Heart left ventricle (tissue), 13 donors: ENCODE results near the gene ACSM2B.

Experiments
- POLR2A ChIP-seq, 2 donors: fragments of 450-650 bp; IDR thresholded peaks; one replicate each; pipeline ENCODE4 v1.6.1; 2017; ENCODE audit warnings: antibody characterized with exemption in 2 of 2, mild to moderate bottlenecking in 2 of 2, moderate library complexity in 2 of 2
- TF ChIP-seq, protein P1 (sequence below), 12 donors: fragments of 200-600 bp; sonication (generic) in 4 of 12; IDR thresholded peaks; one replicate each; pipeline versions ENCODE4 v1.5.0 to v1.8.0; 2018 to 2022; ENCODE audit warnings: antibody characterized with exemption in 12 of 12, mild to moderate bottlenecking in 5 of 12
- donor health status: ischemic (EF 13 %, LVEDD 7.1; RV severe dilation, severe dysfunction).
- donor health status: DM: no; HTN: yes; CAD: no.
- donor health status: DM: no; HTN: no; CAD: no.
- donor health status: ischemic (EF 25% LVEDD 6.9; RV normal size, moderate dysfunction).
- donor health status: ischemic (EF 25% LVEDD 5.7; RV mildly dilated, moderate dysfunction).
- donor health status: ischemic (EF 35%, LVEDD 5.7; RV mildly dilated, moderate dysfunction).
- donor health status: nonischemic (EF 11% LVEDD 7.7; RV severe dilation, severe dysfunction).
- donor health status: DM: yes; HTN: yes; CAD: no.
- donor health status: PGD.
- donor health status: ischemic (EF 29% LVEDD 5.4; RV normal size, mild dysfunction).
- donor health status: nonischemic (EF 23%, LVEDD 6.1; RV moderate dilation, normal function).

- TF ChIP-seq, protein P1, sequence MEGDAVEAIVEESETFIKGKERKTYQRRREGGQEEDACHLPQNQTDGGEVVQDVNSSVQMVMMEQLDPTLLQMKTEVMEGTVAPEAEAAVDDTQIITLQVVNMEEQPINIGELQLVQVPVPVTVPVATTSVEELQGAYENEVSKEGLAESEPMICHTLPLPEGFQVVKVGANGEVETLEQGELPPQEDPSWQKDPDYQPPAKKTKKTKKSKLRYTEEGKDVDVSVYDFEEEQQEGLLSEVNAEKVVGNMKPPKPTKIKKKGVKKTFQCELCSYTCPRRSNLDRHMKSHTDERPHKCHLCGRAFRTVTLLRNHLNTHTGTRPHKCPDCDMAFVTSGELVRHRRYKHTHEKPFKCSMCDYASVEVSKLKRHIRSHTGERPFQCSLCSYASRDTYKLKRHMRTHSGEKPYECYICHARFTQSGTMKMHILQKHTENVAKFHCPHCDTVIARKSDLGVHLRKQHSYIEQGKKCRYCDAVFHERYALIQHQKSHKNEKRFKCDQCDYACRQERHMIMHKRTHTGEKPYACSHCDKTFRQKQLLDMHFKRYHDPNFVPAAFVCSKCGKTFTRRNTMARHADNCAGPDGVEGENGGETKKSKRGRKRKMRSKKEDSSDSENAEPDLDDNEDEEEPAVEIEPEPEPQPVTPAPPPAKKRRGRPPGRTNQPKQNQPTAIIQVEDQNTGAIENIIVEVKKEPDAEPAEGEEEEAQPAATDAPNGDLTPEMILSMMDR (IDR thresholded peaks at IDR 0.05) = no peak
- no peak for TF ChIP-seq POLR2A (IDR thresholded peaks at IDR 0.05)
Observed at GRCh38 chr16:20621406-20621805, 45.2 kb upstream of the ACSM2B start.
